K562 (cell line): ENCODE measurements around the gene MAN1B1. TPM values are rescaled to one million over a fixed set of nuclear protein-coding genes. Genes with fewer than 3 reads are reported as not detected.

ENCODE experiments used
- ATAC-seq: fragments of 200-7000 bp; cut with Tn5 transposase; 3 replicates; pipeline ENCODE4 v1.9.1; 2020; ENCODE audit warnings: moderate library complexity
- BruUV-seq: library from RNA; stranded (reverse); fragments of 400-500 nt; replicated peaks from 2 replicates; lab custom pipeline; 2021; lab: Mats Ljungman, UMichigan
- CTCF ChIA-PET: fragments of 300-600 bp; formaldehyde crosslinking; extraction: SDS; loops from one replicate; lab custom pipeline; 2021; ENCODE audit warnings: low intra/inter-chr PET ratio; lab: Yijun Ruan, JAX
- POLR2A ChIA-PET: fragments of 300-600, 350-650 bp; sonication (Branson Sonifier 250); formaldehyde crosslinking; extraction: SDS; loops from one replicate; lab custom pipeline; 2021; ENCODE audit warnings: antibody characterized with exemption, inconsistent platforms; lab: Yijun Ruan, JAX
- DNase-seq, 4 experiments: peaks; one replicate each; pipeline versions ENCODE4 v3.0.0 to v3.0.0-alpha.2; 2011 to 2018; ENCODE audit warnings: low spot score in 3 of 4, mixed read lengths in 3 of 4; ENCODE audit errors: extremely low read depth in 1 of 4
- FAIRE-seq: peaks from 2 replicates; lab custom pipeline; 2011; peaks lifted over from hg19 to GRCh38; lab: Jason Lieb, UNC
- H2AFZ ChIP-seq: 2 replicates; pipeline ENCODE4 v1.6.0; 2011; ENCODE audit warnings: low read depth, low read length, control low read depth, inconsistent platforms
- H3K27ac ChIP-seq: fragments of 200-600 bp; 3 replicates; pipeline ENCODE4 v1.8.0; 2011; ENCODE audit warnings: low read depth, mild to moderate bottlenecking, control low read depth, inconsistent platforms, low read length, moderate library complexity, mixed read lengths; ENCODE audit errors: extremely low read depth
- H3K27me3 ChIP-seq, 2 experiments: fragments of 300-600 bp in 1 of 2; 2 replicates in 1 of 2; 3 replicates in 1 of 2; pipeline versions ENCODE4 v1.6.0 to v1.8.0; 2011; ENCODE audit warnings: inconsistent platforms in 2 of 2, low read length in 2 of 2, mild to moderate bottlenecking in 1 of 2, mixed read lengths in 1 of 2, moderate library complexity in 1 of 2; ENCODE audit not compliant: control insufficient read depth in 2 of 2, insufficient read depth in 2 of 2
- H3K36me3 ChIP-seq: fragments of 300-600 bp; 3 replicates; pipeline ENCODE4 v1.8.0; 2011; ENCODE audit warnings: mild to moderate bottlenecking, low read length, inconsistent platforms; ENCODE audit not compliant: control insufficient read depth, insufficient read depth
- H3K4me1 ChIP-seq, 2 experiments: fragments of 200-600 bp in 1 of 2; replicated peaks in 1 of 2; 2 replicates in 1 of 2; 3 replicates in 1 of 2; pipeline versions ENCODE4 v1.5.1 to v1.8.0; 2011; ENCODE audit warnings: inconsistent platforms in 2 of 2, low read length in 2 of 2, mild to moderate bottlenecking in 1 of 2, mixed read lengths in 1 of 2, moderate library complexity in 1 of 2; ENCODE audit not compliant: control insufficient read depth in 2 of 2, insufficient read depth in 2 of 2
- H3K4me2 ChIP-seq: 2 replicates; pipeline ENCODE4 v1.6.1; 2011; ENCODE audit warnings: low read length, control low read depth, inconsistent platforms, mixed read lengths; ENCODE audit not compliant: insufficient read depth
- H3K4me3 ChIP-seq: fragments of 200-600 bp; sonication (generic), shearing (Covaris generic); 2 replicates; pipeline ENCODE4 v1.5.1; 2016; ENCODE audit warnings: control low read depth, inconsistent platforms
- H3K79me2 ChIP-seq: fragments of 200-600 bp; 3 replicates; pipeline ENCODE4 v1.8.0; 2011; ENCODE audit warnings: low read length, inconsistent platforms; ENCODE audit not compliant: control insufficient read depth, insufficient read depth
- H3K9ac ChIP-seq, 2 experiments: 2 replicates each; pipeline versions ENCODE4 v1.6.0 to v1.6.1; 2011; ENCODE audit warnings: low read depth in 2 of 2, low read length in 2 of 2, control low read depth in 1 of 2, inconsistent platforms in 1 of 2, mild to moderate bottlenecking in 1 of 2, mixed read lengths in 1 of 2; ENCODE audit not compliant: insufficient read depth in 1 of 2
- H3K9me1 ChIP-seq: one replicate; pipeline ENCODE4 v1.6.0; 2011; ENCODE audit warnings: inconsistent platforms, mild to moderate bottlenecking, low read length, moderate library complexity; ENCODE audit not compliant: control insufficient read depth, insufficient read depth
- H3K9me3 ChIP-seq: replicated peaks from 2 replicates; pipeline ENCODE4 v1.5.1; 2011; ENCODE audit warnings: low read depth, low read length, inconsistent platforms; ENCODE audit not compliant: control insufficient read depth, insufficient read depth
- H4K20me1 ChIP-seq: replicated peaks from 2 replicates; pipeline ENCODE4 v1.6.1; 2011; ENCODE audit warnings: low read length, inconsistent platforms, mixed read lengths; ENCODE audit not compliant: control insufficient read depth, insufficient read depth
- EGR1 ChIP-seq: fragments of 450-650 bp; conservative IDR thresholded peaks from 2 replicates; pipeline ENCODE4 v1.6.1; 2017; ENCODE audit warnings: mild to moderate bottlenecking
- POLR2H ChIP-seq: IDR thresholded peaks from 2 replicates; pipeline ENCODE4 v1.6.1; 2016; ENCODE audit warnings: missing genetic modification characterization, low read depth, mild to moderate bottlenecking, control low read depth, missing compliant biosample characterization, moderate library complexity
- ZFX ChIP-seq: sonication (generic); formaldehyde crosslinking; IDR thresholded peaks from 2 replicates; pipeline ENCODE4 v1.8.0; 2022; ENCODE audit warnings: mild to moderate bottlenecking, missing genetic modification reagents, moderate library complexity
- ZNF253 ChIP-seq: fragments of 250-450 bp; sonication (Bioruptor Pico); conservative IDR thresholded peaks from 2 replicates; pipeline ENCODE4 v1.6.1; 2021; ENCODE audit warnings: mild to moderate bottlenecking
- WGBS: fragments of 100-300 bp; shearing (Covaris generic); methylation state at CpG from one replicate; pipeline ENCODE4 v1.1.6; 2016; ENCODE audit warnings: low coverage, mixed read lengths; ENCODE audit not compliant: insufficient coverage; ENCODE audit errors: missing lambda C conversion rate; 5-methylcytosine and 5-hydroxymethylcytosine counted together
- in situ Hi-C: fragments of 300-500 bp; cut with MboI; formaldehyde crosslinking; loops from 4 replicates; pipeline ENCODE4 v1.15.0; 2018; ENCODE audit warnings: inconsistent platforms, mixed read lengths
- intact Hi-C: fragments of 100-400 bp; cut with micrococcal nuclease; formaldehyde crosslinking; loops from 2 replicates; pipeline ENCODE4 v1.14.2; 2022
- polyA plus RNA-seq, 8 experiments: library from polyadenylated mRNA; depleted of rRNA in 4 of 8; stranded (reverse) in 5 of 8; unstranded in 3 of 8; fragments of >200 nt; fragmentation: Nextera tagmentation in 2 of 8; fragmentation: Illumina TruSeq in 1 of 8; extraction: Ambion mirVana in 2 of 8; extraction: Trizol in 1 of 8; gene quantifications; 2 replicates each; pipeline versions ENCODE4 v1.2.1 to v1.2.3, GENCODE V29; 2011 to 2014; ENCODE audit warnings: inconsistent platforms in 1 of 8, missing spikeins in 1 of 8
- total RNA-seq, 7 experiments: library from RNA; depleted of rRNA in 6 of 7; stranded (reverse); fragments of >200 nt in 6 of 7; fragmentation: Illumina TruSeq in 2 of 7; extraction: Trizol in 2 of 7; gene quantifications; 2 replicates each; pipeline versions ENCODE4 v1.2.1 to v1.2.3, GENCODE V29; 2011 to 2021; ENCODE audit warnings: low replicate concordance in 1 of 7

MAN1B1 gene
- total and polyA plus RNA-seq, 9 of the 15 experiments (the other 6 are each of a cell fraction or from before 2014, with no cell fraction given), result 0.55 to 36.6 (median 27.3) TPM

- H3K79me2 ChIP-seq, result no peaks in the 10 kb centered on the region
- no peak for ATAC-seq
- peaks cover 2% of the 10 kb centered on the region for H4K20me1 ChIP-seq
- no peak overlapping the region for H3K27ac ChIP-seq
- no peak for FAIRE-seq
- 73% methylated on average over 14 of the region's 17 CpGs for WGBS
- TF ChIP-seq ZFX (CRISPR knock-in tag) (0 out of 2 replicates have a peak, but pooled peaks have one; percentile 14), ZNF253 (CRISPR knock-in tag) (no peak)
- H3K4me1 ChIP-seq, result peaks cover 0 to 58% of the 10 kb centered on the region in 2 experiments; a peak in 2 of 5 replicates
- no peaks in the 10 kb centered on the region for H3K9me1 ChIP-seq
- intact Hi-C loops, result loop anchor here (5.0 kb wide), 1 partner anchor 62 kb away; no protein-coding TSS in a partner anchor
- ChIA-PET POLR2A (interaction anchor here (1.0 to 1.4 kb wide), 2 partner anchors 9 to 157 kb away, joined by 4 to 5 read pairs; no protein-coding TSS in a partner anchor), CTCF (no interaction called here)
- H2AFZ ChIP-seq, result no peak overlapping the region
- H3K9me3 ChIP-seq, result no peaks in the 10 kb centered on the region
- no peak for DNase-seq
- H3K36me3 ChIP-seq, result no peaks in the 10 kb centered on the region
- H3K9ac ChIP-seq, result peak overlapping the region in 1 of 2 experiments; percentile 14; a peak in 1 of 4 replicates
- no peak overlapping the region for H3K4me2 ChIP-seq
- H3K4me3 ChIP-seq, result no peak overlapping the region
- no peaks in the 10 kb centered on the region for H3K27me3 ChIP-seq
- BruUV-seq, result no TSS peak
- in situ Hi-C loops, result no loop called here
Measured at GRCh38 chr9:137054932-137055384, 31.8 kb upstream of the MAN1B1 start.

- ATAC-seq (no peak), DNase-seq (no peak), FAIRE-seq (no peak)
- TF ChIP-seq EGR1 (peak; percentile 42; the same call in 1 of the 2 replicates), POLR2H (tag) (no peak)
- H3K4me1 ChIP-seq, result peaks cover 0 to 50% of the 10 kb centered on the region in 2 experiments; a peak in 2 of 5 replicates
- ChIA-PET CTCF (no interaction called here), POLR2A (interaction anchor here (0.6 to 1.4 kb wide), 4 partner anchors 8 to 156 kb away, joined by 4 to 5 read pairs (median 4); partner anchors contain the start of gene C8G)
- H3K36me3 ChIP-seq, result no peaks in the 10 kb centered on the region
- H3K4me2 ChIP-seq, result no peak overlapping the region
- H3K9me1 ChIP-seq, result no peaks in the 10 kb centered on the region
- no peak overlapping the region for H2AFZ ChIP-seq
- no peaks in the 10 kb centered on the region; the same call in none of the 2 replicates for H4K20me1 ChIP-seq
- 46% methylated on average over 26 of the region's 28 CpGs for WGBS
- no peaks in the 10 kb centered on the region for H3K79me2 ChIP-seq
- H3K9me3 ChIP-seq, result no peaks in the 10 kb centered on the region
- peak overlapping the region in 1 of 2 experiments; percentile 14; a peak in 2 of 4 replicates for H3K9ac ChIP-seq
- no peak overlapping the region for H3K27ac ChIP-seq
- H3K27me3 ChIP-seq, result no peaks in the 10 kb centered on the region
- in situ Hi-C loops, result no loop called here
- BruUV-seq, result no TSS peak
- H3K4me3 ChIP-seq, result no peak overlapping the region
- intact Hi-C loops, result no loop called here
Measured at GRCh38 chr9:137055385-137056364, 31.1 kb upstream of the MAN1B1 start.
